ENCODE results near the gene ZMIZ1. TPM values are rescaled to one million over a fixed set of nuclear protein-coding genes. Genes with fewer than 3 reads are reported as not detected.

ZMIZ1 gene
- total and polyA plus RNA-seq, 4 donors = 3.9 to 19.1 (median 9.8) TPM

GRCh38 chr10:79059859-79060379, 8.8 kb upstream of the ZMIZ1 start:
- peak overlapping the region; percentile 93 to 95 for H3K27ac ChIP-seq (ENCODE audit: low read depth in 1 of 2, low read length in 2 of 2)
- no peak for DNase-seq (ENCODE audit: low spot score)
- H3K27me3 ChIP-seq (ENCODE audit: control insufficient read depth in 4 of 4, insufficient read depth in 4 of 4, low read length in 3 of 4) = no peaks in the 10 kb centered on the region
- H3K4me3 ChIP-seq (ENCODE audit: low read depth in 1 of 3, low read length in 3 of 3) = no peak overlapping the region
- WGBS = 26% methylated on average over 11 of the region's 11 CpGs
- H3K36me3 ChIP-seq (ENCODE audit: control insufficient read depth in 4 of 4, insufficient read depth in 3 of 4, low read depth in 1 of 4, low read length in 3 of 4) = no peaks in the 10 kb centered on the region
- peaks cover 9 to 52% (median 40%) of the 10 kb centered on the region in 4 donors for H3K4me1 ChIP-seq (ENCODE audit: control insufficient read depth in 4 of 4, insufficient read depth in 4 of 4, low read length in 3 of 4)
- H3K9ac ChIP-seq (ENCODE audit: low read depth in 1 of 2, low read length in 2 of 2) = no peak overlapping the region
- H3K9me3 ChIP-seq (ENCODE audit: control insufficient read depth in 4 of 4, low read length in 3 of 4) = no peaks in the 10 kb centered on the region
- TF ChIP-seq SP1 (IDR thresholded peaks at IDR 0.05) (peak; percentile 58), RAD21 (IDR thresholded peaks at IDR 0.05) (peak; percentile 55 to 70), YY1 (IDR thresholded peaks at IDR 0.05) (peak; percentile 74), HNF4G (IDR thresholded peaks at IDR 0.05) (peak; percentile 19), HNF4A (conservative IDR thresholded peaks at IDR 0.05) (peak; percentile 38 to 71), CTCF (IDR thresholded peaks at IDR 0.05; ENCODE audit: low read depth, low read length, missing input control) (no peak), GABPA (IDR thresholded peaks at IDR 0.05 in 1 of 2, conservative IDR thresholded peaks at IDR 0.05 in 1 of 2) (no peak), FOXA1 (IDR thresholded peaks at IDR 0.05) (peak; percentile 85), TAF1 (conservative IDR thresholded peaks at IDR 0.05) (peak; percentile 65), ZBTB33 (IDR thresholded peaks at IDR 0.05) (no peak), RXRA (IDR thresholded peaks at IDR 0.05) (peak; percentile 36 to 87), JUND (IDR thresholded peaks at IDR 0.05) (peak in 1 of 2 donors; percentile 83), MAX (IDR thresholded peaks at IDR 0.05) (peak; percentile 74), FOXA2 (IDR thresholded peaks at IDR 0.05) (peak; percentile 87), ATF3 (IDR thresholded peaks at IDR 0.05) (no peak), REST (IDR thresholded peaks at IDR 0.05) (peak; percentile 69), NR2F2 (IDR thresholded peaks at IDR 0.05) (no peak), EGR1 (IDR thresholded peaks at IDR 0.05; ENCODE audit: low read depth in 2 of 2) (peak in 1 of 2 donors; percentile 35)
